Measurements from ENCODE around the gene RIPOR1. TPM values are rescaled to one million over a fixed set of nuclear protein-coding genes. Genes with fewer than 3 reads are reported as not detected.

RIPOR1 gene
- total RNA-seq, 1 experiment from 2014 or later, result 82.2 TPM

DNA sequence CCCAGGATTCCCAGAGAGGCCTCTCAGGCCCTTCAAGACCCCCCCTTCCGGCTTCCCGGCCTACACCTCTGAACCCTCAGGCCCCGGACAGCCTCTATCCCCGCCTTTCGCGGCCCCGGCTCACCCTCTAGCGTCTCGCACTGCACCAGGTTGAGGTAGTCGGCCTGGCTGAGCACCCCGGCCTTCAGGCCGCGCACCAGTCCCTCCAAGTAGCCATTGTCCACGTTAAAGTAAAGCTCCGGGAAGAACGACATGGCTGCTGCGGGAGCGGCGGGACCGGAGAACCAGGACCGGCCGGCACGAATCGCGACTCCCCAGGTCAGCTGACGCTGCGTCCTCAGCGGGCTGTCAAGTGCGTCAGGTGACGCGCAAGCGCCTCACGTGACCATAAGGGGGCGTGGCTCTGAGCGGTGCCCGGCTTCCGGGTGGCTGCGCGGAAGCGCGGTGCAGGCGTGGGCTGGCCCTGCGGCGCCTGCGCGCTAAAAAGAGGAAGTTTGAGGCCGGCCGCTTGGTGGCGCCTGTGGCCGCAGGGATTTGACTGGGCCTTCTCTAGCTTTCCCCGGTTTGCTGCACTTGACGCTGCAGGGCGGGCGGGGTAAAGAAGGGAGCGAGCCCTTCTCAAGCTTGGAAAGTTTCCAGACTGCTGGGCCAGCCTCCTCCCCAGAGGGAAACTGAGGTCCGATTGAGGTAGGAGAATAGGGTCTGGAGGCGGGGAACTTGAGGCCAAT is 47.6 kb upstream of the RIPOR1 start, which contains the start of gene ATP6V0D1:
ATP6V0D1 (minus strand) TSS at position 325 of the 728 bp plus-strand sequence; CDS start at position 254, 71 bp downstream.
- peaks cover 5% of the 10 kb centered on the region; the same call in 1 of the 2 replicates for H3K4me1 ChIP-seq (ENCODE audit: control insufficient read depth, insufficient read depth, low read length)
- H3K4me3 ChIP-seq (ENCODE audit: low read depth in 2 of 2, low read length in 2 of 2), result peak within 1 kb of the TSS; percentile 80 to 95
- no peaks in the 10 kb centered on the region for H3K9me3 ChIP-seq (ENCODE audit: control insufficient read depth, insufficient read depth, low read depth, low read length)
- ChIA-PET CTCF (interaction anchor here (0.5 to 1.5 kb wide), 7 partner anchors 10 to 100 kb away, joined by 4 to 14 read pairs (median 6); no protein-coding TSS in a partner anchor), POLR2A (interaction anchor here (0.5 to 0.6 kb wide), 2 partner anchors 9 to 61 kb away, joined by 3 read pairs; no protein-coding TSS in a partner anchor)
- H3K36me3 ChIP-seq (ENCODE audit: control insufficient read depth, insufficient read depth, low read length), result no peaks in the 10 kb centered on the region; the same call in 1 of the 2 replicates
- peak within 1 kb of the TSS; percentile 91 for H3K27ac ChIP-seq (ENCODE audit: low read length)
- no peak for TF ChIP-seq TCF7L2 (IDR thresholded peaks at IDR 0.05; ENCODE audit: low read depth, low read length)
- TF ChIP-seq SIN3A (IDR thresholded peaks at IDR 0.05; ENCODE audit: borderline replicate concordance, insufficient read depth, low read depth, low read length), result peak; percentile 97; the same call in 1 of the 2 replicates
- TF ChIP-seq POLR2AphosphoS5 (IDR thresholded peaks at IDR 0.05; ENCODE audit: low read depth, low read length), result peak; percentile 46; the same call in 1 of the 2 replicates
- TF ChIP-seq, protein P1, sequence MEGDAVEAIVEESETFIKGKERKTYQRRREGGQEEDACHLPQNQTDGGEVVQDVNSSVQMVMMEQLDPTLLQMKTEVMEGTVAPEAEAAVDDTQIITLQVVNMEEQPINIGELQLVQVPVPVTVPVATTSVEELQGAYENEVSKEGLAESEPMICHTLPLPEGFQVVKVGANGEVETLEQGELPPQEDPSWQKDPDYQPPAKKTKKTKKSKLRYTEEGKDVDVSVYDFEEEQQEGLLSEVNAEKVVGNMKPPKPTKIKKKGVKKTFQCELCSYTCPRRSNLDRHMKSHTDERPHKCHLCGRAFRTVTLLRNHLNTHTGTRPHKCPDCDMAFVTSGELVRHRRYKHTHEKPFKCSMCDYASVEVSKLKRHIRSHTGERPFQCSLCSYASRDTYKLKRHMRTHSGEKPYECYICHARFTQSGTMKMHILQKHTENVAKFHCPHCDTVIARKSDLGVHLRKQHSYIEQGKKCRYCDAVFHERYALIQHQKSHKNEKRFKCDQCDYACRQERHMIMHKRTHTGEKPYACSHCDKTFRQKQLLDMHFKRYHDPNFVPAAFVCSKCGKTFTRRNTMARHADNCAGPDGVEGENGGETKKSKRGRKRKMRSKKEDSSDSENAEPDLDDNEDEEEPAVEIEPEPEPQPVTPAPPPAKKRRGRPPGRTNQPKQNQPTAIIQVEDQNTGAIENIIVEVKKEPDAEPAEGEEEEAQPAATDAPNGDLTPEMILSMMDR (IDR thresholded peaks at IDR 0.05), result peak; percentile 92
- TF ChIP-seq, protein P2, sequence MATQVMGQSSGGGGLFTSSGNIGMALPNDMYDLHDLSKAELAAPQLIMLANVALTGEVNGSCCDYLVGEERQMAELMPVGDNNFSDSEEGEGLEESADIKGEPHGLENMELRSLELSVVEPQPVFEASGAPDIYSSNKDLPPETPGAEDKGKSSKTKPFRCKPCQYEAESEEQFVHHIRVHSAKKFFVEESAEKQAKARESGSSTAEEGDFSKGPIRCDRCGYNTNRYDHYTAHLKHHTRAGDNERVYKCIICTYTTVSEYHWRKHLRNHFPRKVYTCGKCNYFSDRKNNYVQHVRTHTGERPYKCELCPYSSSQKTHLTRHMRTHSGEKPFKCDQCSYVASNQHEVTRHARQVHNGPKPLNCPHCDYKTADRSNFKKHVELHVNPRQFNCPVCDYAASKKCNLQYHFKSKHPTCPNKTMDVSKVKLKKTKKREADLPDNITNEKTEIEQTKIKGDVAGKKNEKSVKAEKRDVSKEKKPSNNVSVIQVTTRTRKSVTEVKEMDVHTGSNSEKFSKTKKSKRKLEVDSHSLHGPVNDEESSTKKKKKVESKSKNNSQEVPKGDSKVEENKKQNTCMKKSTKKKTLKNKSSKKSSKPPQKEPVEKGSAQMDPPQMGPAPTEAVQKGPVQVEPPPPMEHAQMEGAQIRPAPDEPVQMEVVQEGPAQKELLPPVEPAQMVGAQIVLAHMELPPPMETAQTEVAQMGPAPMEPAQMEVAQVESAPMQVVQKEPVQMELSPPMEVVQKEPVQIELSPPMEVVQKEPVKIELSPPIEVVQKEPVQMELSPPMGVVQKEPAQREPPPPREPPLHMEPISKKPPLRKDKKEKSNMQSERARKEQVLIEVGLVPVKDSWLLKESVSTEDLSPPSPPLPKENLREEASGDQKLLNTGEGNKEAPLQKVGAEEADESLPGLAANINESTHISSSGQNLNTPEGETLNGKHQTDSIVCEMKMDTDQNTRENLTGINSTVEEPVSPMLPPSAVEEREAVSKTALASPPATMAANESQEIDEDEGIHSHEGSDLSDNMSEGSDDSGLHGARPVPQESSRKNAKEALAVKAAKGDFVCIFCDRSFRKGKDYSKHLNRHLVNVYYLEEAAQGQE (IDR thresholded peaks at IDR 0.05; ENCODE audit: insufficient read depth in 1 of 2, low read depth in 2 of 2, low read length in 1 of 2), result no peak
- peak; percentile 97 for ATAC-seq
- in situ Hi-C loops (cut with HindIII; ENCODE audit: low pct_unique_long_range_greater_than_20kb, low sequenced_read_pairs), result no loop called here
- BruUV-seq (replicated peaks), result no TSS peak
- peak; percentile 90 for DNase-seq (ENCODE audit: low read depth, low spot score)
- intact Hi-C loops (cut with micrococcal nuclease; ENCODE audit: unreplicated experiment), result no loop called here
- no peaks in the 10 kb centered on the region for H3K27me3 ChIP-seq (ENCODE audit: control insufficient read depth, insufficient read depth, low read length)

DNA sequence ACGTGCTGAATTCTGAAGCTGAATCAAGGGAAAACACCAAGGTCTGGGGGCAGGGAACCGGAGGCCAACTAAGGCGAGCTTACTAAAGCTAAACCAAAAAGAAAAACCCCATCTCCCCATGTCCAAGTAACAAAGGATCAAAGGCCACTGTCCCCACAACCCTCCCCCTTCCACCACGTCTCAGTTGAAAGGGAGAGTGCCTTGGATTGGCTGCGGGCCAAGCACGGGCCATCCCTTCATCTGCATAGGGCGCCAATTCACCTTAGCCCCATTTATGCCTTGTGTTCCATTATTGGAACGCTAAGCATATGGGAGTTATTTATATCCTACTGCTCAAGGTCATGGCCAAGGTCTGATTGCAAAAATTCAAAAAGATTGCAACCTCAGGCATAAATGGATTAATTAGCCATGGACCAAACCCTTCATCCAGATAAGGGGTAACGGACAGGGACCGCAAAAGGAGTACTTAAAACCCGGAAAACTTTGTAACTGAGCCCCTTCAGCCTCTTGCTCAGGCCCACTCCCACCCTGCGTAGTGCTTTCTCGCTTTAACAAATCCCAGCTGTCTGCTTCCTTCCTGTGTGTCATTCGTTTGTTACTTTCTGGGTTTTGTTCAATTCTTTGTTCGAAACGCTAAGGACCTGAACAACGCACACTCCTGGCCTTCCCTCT is 46.9 kb upstream of the RIPOR1 start:
- Histone ChIP-seq H3K4me1 (ENCODE audit: control insufficient read depth, insufficient read depth, low read length) (peaks cover 5% of the 10 kb centered on the region; the same call in 1 of the 2 replicates), H3K36me3 (ENCODE audit: control insufficient read depth, insufficient read depth, low read length) (no peaks in the 10 kb centered on the region; the same call in 1 of the 2 replicates), H3K9me3 (ENCODE audit: control insufficient read depth, insufficient read depth, low read depth, low read length) (no peaks in the 10 kb centered on the region), H3K4me3 (ENCODE audit: low read depth in 2 of 2, low read length in 2 of 2) (peak overlapping the region; percentile 80 to 95), H3K27ac (ENCODE audit: low read length) (peak overlapping the region; percentile 91), H3K27me3 (ENCODE audit: control insufficient read depth, insufficient read depth, low read length) (no peaks in the 10 kb centered on the region)
- TF ChIP-seq, protein P1 (IDR thresholded peaks at IDR 0.05), result no peak; the same call in 1 of the 2 replicates
- TF ChIP-seq POLR2AphosphoS5 (IDR thresholded peaks at IDR 0.05; ENCODE audit: low read depth, low read length) (no peak), TCF7L2 (IDR thresholded peaks at IDR 0.05; ENCODE audit: low read depth, low read length) (no peak), SIN3A (IDR thresholded peaks at IDR 0.05; ENCODE audit: borderline replicate concordance, insufficient read depth, low read depth, low read length) (no peak)
- TF ChIP-seq, protein P2 (IDR thresholded peaks at IDR 0.05; ENCODE audit: insufficient read depth in 1 of 2, low read depth in 2 of 2, low read length in 1 of 2), result no peak
- CTCF ChIA-PET, result interaction anchor here (0.5 to 1.5 kb wide), 6 partner anchors 11 to 100 kb away, joined by 4 to 14 read pairs (median 6); no protein-coding TSS in a partner anchor
- TSS peak; percentile 83 for BruUV-seq (replicated peaks)
- no peak for DNase-seq (ENCODE audit: low read depth, low spot score)
- POLR2A ChIA-PET, result interaction anchor here (0.6 kb wide), 1 partner anchor 8 kb away, joined by 3 read pairs; no protein-coding TSS in a partner anchor
- in situ Hi-C loops (cut with HindIII; ENCODE audit: low pct_unique_long_range_greater_than_20kb, low sequenced_read_pairs) (no loop called here), intact Hi-C loops (cut with micrococcal nuclease; ENCODE audit: unreplicated experiment) (no loop called here)
- peak; percentile 3 for ATAC-seq
